ENCODE results near the gene HERC2.
"Not testable (repeated sequence)": the region's sequence is repeated elsewhere in the genome, so short reads cannot be mapped to it uniquely, and the experiment has no call there.

The HERC2 gene

GRCh38 chr15:28169366-28169765 is 152.6 kb downstream of the HERC2 start:
- no peak for DNase-seq

- DNase-seq = not testable (repeated sequence)
These were observed 153.4 kb downstream of the HERC2 start for GRCh38 chr15:28168405-28169121.

DNA sequence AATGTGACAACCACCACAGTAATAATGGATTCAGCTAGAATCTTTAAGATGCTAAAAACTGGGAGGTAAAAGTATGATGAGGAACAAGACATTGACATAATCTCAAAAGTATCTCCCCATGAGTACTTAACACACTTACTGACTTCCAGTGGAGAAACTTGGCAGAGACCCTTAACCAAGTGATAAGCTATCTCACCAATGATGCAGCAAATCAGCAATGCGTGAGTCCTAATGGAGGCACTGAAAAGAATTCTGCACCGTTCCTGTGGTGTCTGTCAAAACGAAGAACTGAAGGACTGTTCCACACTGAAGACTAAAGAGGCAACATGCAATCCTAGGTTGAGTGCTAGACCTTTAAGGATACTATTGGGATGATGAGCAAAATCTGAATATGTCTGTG is 154.9 kb downstream of the HERC2 start:
- no peak for DNase-seq

DNA sequence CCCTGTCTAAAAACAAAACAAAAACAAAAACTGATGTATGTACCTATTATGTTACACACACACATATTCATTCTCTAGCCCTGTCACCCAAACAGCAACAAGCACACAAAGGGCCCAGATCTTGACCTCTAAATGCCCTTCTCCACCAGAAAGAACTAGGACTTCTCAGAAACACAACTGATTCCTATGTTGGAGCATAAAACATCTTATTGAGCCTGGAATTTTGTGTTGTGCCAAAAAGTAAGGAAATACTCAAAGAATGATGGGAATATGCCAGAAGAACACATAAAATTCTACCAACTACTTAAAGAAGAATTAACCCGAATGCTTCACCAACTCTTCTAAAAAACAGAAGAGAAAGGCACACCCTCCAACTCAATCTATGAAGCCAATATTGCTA is 156.2 kb downstream of the HERC2 start:
- DNase-seq = no peak

- no peak for DNase-seq
These were observed 157.1 kb downstream of the HERC2 start for GRCh38 chr15:28164876-28165275.

- no peak for DNase-seq
These were observed 167.7 kb downstream of the HERC2 start for GRCh38 chr15:28154283-28154682.

- no peak for DNase-seq
These were observed 168.4 kb downstream of the HERC2 start for GRCh38 chr15:28153492-28154119.

DNA sequence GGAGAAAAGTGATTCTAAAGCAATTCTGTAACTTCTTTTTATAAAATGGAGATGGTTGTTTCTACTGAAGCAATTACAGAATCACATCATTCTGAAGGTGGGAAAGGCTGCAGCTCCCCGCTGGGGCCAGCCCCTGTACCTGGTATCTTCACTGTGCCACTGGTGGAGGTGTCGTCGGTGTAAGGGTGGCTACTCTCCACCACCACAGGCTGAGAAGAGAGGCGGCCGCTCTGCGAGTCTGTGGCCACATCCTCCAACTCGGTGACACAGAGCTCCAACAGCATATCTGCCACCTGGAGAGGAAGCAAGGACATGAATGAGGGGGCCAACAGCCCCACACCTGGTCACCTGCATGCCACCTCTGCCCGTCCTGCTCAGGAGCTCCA is 169.4 kb downstream of the HERC2 start:
- DNase-seq = not testable (repeated sequence)

DNA sequence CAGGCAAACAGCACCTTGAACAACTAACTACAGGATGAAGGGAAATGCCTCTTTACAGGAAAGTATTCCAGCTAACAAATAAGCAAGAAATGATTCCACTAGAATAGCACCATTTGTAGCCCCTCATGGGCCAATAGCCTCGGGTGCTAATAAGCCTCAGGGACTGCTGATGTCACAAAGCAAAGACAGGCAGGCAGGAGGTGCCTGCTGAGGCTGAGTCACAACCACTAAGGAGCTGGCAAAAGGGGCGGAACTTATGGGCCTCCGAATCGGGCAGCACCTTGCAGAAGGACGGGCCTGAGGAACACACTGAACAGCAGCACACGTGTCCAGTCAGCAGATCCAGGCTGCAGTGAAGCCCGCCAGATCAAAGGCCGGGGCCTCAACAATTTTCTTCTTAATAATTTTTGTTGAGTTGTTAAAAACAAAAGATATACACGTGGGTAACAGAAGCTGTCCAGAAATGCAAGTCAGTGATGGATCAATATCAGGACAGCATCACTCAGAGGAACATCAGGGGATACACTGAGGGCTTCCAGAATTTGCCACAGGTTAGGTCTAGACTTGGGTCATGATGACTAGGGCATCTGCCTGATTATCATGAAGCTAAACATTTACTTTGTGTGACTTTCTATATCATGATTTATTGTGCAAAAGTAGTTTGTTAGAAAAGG is 170.0 kb downstream of the HERC2 start:
- not testable (repeated sequence) for DNase-seq

DNA sequence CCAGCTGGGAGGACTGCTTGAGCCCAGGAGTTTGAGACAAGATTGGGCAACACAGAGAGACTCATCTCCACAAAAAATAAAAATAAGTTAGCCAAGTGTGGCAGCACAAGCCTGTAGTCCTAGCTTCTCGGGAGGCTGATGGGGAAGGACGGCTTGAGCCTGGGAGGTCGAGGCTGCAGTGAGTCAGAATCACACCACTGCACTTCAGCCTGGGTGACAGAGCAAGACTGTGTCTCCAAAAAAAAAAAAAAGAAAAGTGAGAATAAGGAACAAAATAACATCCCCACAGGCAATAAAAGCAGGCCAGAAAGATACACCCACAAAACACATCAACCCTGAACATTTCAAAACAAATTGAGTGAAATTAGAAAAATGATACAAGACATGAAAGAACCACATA is 174.2 kb downstream of the HERC2 start:
- DNase-seq = no peak

DNA sequence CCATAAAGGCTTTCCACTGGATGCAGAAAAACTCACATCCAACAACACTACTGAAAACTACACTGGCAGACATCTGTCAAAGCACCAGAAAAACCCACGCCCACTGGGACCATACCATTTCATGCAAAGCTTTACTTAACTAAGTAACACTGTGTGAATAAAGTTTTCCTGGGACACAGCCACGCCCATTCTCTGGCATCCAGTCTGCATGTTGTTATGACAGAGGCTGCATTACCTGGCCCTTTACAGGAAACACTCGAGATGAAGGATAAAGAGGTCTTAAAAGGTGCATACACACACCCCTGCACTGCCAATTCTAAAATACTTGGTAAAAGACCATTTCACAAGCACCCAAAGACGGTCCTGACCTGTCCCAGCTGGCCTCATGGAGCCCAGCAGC is 176.6 kb downstream of the HERC2 start:
- not testable (repeated sequence) for DNase-seq

GRCh38 chr15:28140062-28140461 is 181.9 kb downstream of the HERC2 start:
- DNase-seq = no peak

DNA sequence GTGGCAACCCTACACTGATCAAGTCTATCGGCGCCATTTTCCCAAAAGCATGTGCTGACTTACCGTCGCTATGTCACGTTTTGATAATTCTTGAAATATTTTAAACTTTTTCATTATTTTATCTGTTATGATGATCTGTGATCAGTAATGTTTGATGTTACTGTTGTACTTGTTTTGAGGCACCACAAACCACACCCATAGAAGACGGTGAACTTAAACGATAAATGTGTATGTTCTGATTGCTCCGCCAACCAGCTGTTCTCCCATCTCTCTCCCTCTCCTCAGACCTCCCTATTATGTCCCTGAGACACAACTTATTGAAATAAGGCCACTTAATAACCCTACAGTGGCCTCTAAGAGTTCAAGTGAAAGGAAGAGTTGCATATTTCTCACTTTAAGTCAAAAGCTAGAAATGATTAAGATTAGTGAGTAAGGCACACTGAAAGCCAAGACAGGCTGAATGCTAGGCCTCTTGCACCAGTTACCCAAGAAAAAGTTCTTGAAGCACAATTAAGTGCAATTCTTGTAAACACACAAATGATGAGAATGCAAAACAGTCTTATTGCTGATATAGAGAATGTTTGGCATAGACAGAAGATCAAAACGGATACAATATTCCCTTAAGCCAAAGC is 184.5 kb downstream of the HERC2 start:
- DNase-seq = not testable (repeated sequence)

GRCh38 chr15:28136236-28136904 is 185.6 kb downstream of the HERC2 start:
- DNase-seq = not testable (repeated sequence)

- no peak for DNase-seq
These were observed 188.7 kb downstream of the HERC2 start for GRCh38 chr15:28133281-28133680.

GRCh38 chr15:28132524-28133275 is 189.3 kb downstream of the HERC2 start:
- no peak for DNase-seq

DNA sequence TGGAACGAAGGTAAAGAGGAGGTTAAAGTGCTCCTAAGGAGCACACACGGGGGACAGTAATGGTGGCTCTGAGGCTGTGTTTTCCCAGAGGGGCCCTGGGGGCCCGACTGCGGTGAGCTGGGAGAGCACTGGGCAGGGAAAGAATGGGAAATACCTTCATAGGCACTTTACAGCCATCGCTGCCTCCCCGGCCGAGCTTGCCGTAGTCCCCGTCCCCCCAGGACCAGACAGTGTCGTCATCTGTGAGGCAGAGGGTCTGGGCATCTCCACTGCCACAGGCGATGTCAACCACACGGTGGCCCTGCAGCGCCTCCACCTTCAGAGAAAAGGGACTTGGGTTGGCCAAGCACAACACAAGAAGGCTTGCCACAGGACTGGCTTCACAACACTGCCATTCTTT is 190.0 kb downstream of the HERC2 start:
- DNase-seq = no peak

DNA sequence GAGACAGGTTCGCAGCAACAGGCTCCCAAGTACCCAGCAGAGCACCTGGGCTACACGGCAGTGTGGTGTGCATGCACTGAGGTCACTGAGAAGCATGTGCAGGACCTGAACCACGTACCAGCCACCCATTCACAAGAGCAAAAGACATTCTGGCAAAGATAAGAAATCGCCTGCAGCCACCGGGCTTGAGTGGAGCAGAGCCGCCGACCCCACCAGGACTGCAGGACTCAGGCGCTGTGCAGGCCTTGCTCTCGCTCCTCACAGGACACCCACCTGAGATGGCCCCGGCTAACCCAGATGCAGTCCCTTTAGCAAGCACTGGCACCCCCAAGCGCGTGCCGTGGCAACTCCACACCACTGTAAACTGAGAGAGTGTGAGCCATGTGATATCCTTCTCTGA is 190.6 kb downstream of the HERC2 start:
- DNase-seq = no peak

DNA sequence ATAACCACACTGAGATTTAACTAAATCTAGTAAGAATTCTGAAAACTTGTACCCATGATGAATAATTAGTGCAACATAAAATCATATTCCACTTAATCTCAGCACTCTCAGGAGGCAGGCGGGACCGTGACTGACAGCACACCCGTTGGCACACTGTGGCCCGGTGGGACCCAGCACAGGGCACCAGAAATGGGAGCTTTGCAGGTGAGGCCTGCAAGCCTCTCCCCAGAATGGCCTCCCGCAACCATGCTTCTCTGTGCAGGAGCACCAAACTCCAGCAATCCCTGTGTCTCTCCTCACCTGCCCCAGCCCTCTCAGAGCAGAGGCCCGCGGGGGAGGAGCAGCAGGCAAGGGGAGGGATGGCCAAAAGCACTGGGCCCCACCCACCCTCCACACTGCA is 191.3 kb downstream of the HERC2 start:
- no peak for DNase-seq

GRCh38 chr15:28129231-28129848 is 192.6 kb downstream of the HERC2 start:
- no peak for DNase-seq

GRCh38 chr15:28128031-28128430 is 193.9 kb downstream of the HERC2 start:
- no peak for DNase-seq

DNA sequence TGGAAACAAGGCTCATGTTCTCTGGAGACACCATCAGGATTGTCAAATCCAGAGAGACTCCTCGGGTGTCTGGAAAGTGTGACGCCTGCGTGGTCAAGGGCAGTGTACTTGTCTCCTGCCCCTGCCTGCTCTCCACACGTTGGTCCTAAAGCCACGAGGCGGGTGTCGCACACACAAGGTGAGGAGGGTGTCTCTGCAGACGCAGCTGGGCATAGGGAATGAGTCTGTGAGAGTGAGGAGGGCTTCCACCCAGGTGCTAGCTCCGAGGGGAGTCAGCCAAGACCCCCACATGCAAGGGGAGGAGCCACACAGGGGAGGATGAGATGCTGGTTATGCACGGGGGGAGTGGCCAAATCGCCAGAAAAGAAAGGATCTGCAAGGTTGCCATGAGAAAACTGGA is 194.9 kb downstream of the HERC2 start:
- no peak for DNase-seq

Measured in activated CD4-positive, alpha-beta T cell treated with anti-CD3 and anti-CD28 coated beads for 1 hour (primary cell).